RWPE1 (cell line): ENCODE measurements around the gene DOCK6.

Experiments used
- CTCF ChIA-PET: fragments of 350-600 bp; sonication (Branson Sonifier 250); formaldehyde crosslinking; extraction: SDS; loops from one replicate; lab custom pipeline; 2021; lab: Yijun Ruan, JAX
- POLR2A ChIA-PET: fragments of 400-600 bp; formaldehyde crosslinking; extraction: SDS; loops from one replicate; lab custom pipeline; 2020; ENCODE audit warnings: antibody characterized with exemption; ENCODE audit not compliant: low non-redundant PET; lab: Yijun Ruan, JAX
- DNase-seq: peaks from one replicate; pipeline ENCODE4 v3.0.0; 2012; ENCODE audit warnings: low spot score
- H3K27ac ChIP-seq: fragments of 450-650 bp; 2 replicates; pipeline ENCODE4 v1.5.1; 2017
- TF ChIP-seq, protein P1 (sequence below): fragments of 450-650 bp; conservative IDR thresholded peaks from 2 replicates; pipeline ENCODE4 v1.5.1; 2017; ENCODE audit warnings: low read depth, mild to moderate bottlenecking

DOCK6 gene

DNA sequence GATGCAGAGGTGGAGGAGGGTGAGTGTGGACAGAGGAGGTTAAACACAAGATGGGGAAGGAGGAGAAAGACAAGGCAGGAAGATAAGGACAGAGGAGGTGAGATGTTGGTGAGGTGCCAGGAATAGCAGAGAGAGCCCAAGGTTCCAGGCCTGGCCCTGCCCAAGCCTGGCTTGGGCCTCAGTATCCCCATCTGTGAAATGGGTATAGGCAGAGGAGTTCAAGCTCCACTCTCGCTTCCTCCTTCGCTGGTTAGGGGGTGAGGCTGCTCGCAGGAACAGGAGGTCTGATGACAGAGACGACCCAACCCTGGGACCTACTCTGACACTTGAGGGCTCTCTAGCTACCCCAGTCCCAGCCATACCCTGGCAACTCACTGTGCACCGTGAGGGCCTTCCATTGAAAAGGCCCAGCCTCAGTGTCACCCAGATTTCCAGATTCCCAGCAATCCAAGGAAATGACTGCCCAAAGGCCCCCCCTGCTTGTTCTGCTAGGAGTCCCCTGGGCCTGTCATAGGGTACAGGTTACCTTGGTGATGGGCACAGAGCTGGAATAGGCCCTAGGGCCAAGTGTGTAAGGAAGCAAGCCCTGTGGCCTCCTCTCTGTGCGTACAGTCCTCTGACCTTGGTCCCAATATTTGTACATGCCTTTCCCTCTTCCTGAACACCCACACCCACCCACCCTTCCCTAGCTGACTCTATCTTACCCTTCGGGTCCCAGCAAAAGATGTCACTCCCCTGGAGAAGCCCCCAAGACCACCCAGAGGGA is 31.5 kb downstream of the DOCK6 start:
- TF ChIP-seq, protein P1, sequence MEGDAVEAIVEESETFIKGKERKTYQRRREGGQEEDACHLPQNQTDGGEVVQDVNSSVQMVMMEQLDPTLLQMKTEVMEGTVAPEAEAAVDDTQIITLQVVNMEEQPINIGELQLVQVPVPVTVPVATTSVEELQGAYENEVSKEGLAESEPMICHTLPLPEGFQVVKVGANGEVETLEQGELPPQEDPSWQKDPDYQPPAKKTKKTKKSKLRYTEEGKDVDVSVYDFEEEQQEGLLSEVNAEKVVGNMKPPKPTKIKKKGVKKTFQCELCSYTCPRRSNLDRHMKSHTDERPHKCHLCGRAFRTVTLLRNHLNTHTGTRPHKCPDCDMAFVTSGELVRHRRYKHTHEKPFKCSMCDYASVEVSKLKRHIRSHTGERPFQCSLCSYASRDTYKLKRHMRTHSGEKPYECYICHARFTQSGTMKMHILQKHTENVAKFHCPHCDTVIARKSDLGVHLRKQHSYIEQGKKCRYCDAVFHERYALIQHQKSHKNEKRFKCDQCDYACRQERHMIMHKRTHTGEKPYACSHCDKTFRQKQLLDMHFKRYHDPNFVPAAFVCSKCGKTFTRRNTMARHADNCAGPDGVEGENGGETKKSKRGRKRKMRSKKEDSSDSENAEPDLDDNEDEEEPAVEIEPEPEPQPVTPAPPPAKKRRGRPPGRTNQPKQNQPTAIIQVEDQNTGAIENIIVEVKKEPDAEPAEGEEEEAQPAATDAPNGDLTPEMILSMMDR, result no peak
- DNase-seq, result no peak
- CTCF ChIA-PET, result interaction anchor here (1.5 kb wide), 1 partner anchor 12 kb away, joined by 4 read pairs; no protein-coding TSS in a partner anchor
- POLR2A ChIA-PET, result no interaction called here
- no peak overlapping the region for H3K27ac ChIP-seq

DNA sequence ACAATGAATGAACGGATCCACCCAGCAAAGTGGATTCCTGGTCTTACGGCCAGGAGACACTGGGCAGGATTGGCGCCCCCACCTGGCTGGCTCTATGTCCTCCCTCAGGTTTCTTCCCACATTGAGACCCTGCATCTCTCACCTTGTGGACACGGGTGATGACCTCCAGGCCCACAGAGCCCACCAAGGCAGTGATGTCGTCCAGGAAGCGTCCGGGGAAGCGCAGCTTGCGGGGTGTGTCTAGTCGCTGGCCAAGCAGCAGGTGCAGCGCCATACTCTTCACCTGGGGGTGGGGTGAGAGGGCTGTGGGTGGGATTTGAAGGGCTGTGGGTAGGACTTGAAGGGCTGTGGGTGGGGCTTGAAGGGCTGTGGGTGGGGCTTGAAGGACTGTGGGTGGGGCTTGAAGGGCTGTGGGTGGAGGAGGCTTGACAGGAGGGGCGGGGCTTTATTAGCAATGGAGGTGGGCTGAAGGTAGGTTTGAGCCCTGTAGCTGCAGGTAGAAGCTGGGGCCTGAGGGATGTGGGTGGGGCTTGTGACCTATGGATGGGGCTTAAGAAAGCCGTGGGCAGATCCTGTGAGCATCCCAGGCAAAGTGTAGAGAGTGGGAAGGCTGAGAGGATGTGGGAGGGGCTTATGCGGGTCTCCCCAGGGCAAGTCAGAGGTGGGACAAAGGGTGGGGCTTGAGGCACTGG is 35.0 kb downstream of the DOCK6 start:
- POLR2A ChIA-PET, result no interaction called here
- CTCF ChIA-PET, result no interaction called here
- peak; percentile 48 for DNase-seq
- TF ChIP-seq, protein P1, result no peak
- no peak overlapping the region for H3K27ac ChIP-seq

DNA sequence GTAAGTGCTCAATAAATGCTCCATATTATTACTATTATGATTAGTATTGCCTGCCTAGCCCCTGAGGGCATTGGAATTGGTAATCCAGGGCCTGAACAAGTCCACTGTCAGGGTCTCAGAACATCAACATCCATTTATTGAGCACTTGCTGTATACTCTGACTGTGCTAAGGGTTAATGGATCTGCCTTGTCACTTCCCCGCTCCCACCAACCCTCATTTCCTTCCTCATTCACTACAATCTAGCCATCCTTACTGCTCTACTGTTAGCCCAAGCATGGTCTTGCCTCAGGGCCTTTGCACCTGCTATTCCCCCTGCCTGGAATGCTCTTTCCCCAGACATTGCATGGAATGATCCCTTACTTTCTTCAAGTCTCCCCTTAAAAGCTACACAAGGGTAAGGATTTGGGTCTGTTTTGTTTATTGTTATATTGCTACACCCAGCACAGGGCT is 35.6 kb downstream of the DOCK6 start:
- CTCF ChIA-PET, result no interaction called here
- H3K27ac ChIP-seq, result no peak overlapping the region
- TF ChIP-seq, protein P1, result no peak
- no peak for DNase-seq
- POLR2A ChIA-PET, result no interaction called here

DNA sequence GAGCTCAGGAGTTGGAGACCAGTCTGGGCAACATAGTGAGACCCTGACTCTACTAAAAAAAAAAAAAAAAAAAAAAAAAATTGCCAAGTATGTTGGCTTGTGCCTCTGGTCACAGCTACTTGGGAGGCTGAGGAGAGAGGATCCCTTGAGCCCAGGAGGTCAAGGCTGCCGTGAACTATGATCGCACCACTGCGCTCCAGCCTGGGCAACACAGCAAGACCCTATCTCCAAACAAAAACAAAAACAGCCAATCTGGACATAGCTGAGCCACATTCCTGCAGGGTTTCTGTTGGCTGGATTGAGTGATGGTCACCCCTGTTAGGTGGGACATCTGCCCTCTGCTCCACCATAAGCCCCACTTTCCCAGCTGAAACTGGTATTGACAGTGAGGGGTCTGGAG is 36.5 kb downstream of the DOCK6 start:
- POLR2A ChIA-PET, result no interaction called here
- CTCF ChIA-PET, result interaction anchor here (0.6 kb wide), 1 partner anchor 358 kb away, joined by 3 read pairs; no protein-coding TSS in a partner anchor

DNA sequence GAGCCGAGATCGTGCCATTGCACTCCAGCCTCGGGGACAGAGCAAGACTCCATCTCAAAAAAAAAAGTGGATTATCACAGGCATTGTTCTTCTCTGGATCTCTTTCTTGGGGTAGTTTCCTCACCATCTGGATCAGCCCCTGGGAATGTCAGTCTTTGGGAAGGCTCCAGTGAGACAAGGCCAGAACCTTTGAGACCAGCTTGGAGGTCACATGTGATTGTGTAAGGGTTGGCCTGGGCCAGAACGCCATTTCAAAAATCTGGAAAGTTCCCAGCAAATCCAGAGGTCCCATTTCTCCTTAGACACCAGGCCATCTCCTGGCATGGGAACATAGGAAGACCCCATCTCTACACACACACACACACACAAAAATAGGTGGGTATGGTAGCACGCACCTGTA is 37.2 kb downstream of the DOCK6 start:
- no peak overlapping the region for H3K27ac ChIP-seq
- no peak for DNase-seq
- TF ChIP-seq, protein P1, result no peak
- ChIA-PET POLR2A (no interaction called here), CTCF (interaction anchor here (0.6 kb wide), 1 partner anchor 770 kb away, joined by 3 read pairs; no protein-coding TSS in a partner anchor)

More for the DNA sequence above, 36.5 kb downstream of the DOCK6 start:
- H3K27ac ChIP-seq, result no peak overlapping the region
- TF ChIP-seq, protein P1, result no peak
- DNase-seq, result no peak

DNA sequence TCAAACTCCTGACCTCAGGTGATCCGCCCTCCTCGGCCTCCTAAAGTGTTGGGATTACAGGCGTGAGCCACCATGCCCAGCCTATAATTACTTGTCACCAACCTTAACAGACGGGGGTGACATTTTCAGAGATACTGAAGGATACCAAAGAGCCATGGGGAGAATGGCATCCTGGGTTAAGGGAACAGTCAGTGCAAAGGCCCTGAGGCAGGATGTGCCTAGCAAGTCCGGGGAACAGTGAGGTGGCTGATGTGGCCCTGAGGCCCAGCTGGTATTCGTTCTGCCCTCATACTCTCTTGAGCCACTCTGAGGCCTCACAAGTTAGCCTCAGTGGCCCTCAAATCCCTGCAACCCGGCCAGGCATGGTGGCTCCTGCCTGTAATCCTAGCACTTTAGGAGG is 37.9 kb downstream of the DOCK6 start:
- CTCF ChIA-PET, result no interaction called here
- POLR2A ChIA-PET, result no interaction called here
- no peak overlapping the region for H3K27ac ChIP-seq
- no peak for DNase-seq
- TF ChIP-seq, protein P1, result no peak
